Right kidney (tissue), 1 donor: ENCODE results near the gene BTRC.

Source experiments
- DNase-seq: peaks from one replicate; pipeline ENCODE4 v3.0.0-alpha.2; 2016

The BTRC gene

DNA sequence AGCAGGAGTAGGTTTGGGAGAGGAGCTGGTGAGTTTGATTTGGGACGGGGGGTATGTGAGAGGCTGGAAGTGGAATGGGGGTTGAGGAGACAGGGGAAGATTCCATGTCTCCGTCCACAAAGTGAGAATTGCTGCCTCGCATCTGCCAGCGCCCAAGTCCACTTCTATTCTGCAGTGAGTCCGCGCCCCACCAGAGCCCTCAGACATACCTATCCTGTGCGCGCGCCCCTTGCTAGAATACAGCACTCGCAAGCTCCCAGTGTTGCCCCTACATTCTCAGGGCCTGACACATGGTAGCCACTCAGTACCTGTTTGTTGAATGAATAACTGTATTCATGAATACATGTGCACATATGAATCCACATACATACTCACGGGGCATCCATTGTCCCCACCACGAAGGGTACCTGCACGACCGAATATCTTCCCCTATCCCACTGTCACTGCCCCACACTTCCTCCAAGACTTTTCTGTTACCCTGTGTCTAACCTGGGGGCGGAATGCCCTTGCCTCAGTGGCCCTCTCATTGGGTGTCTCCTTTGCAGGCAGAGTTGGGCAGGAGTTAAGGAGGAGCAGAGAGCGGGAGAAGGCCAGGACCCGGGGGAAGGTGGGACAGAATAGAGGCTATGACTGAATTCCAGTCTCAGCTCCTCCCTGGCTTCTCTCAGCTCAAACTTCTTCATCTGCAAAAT lies 214.2 kb downstream of the BTRC start:
- no peak for DNase-seq

DNA sequence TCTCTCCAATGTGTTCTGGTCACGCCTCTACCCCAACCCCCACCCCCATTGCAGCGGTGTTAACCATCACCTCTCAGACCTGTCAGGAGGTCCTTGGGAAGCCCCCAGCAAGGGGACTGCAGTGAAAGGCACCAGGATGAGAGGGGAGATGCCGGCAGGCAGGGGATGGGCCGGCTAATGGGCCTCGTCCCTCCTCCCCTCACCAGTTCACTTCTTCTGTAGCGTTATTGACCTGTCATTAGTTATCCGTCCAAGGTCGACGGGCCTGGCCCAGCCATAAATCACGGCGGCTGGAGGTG lies 215.3 kb downstream of the BTRC start:
- no peak for DNase-seq

- DNase-seq = peak; percentile 81
Observed at GRCh38 chr10:101569622-101570427, 215.9 kb downstream of the BTRC start.

- DNase-seq = no peak
Observed at GRCh38 chr10:101570428-101571270, 216.7 kb downstream of the BTRC start.

DNA sequence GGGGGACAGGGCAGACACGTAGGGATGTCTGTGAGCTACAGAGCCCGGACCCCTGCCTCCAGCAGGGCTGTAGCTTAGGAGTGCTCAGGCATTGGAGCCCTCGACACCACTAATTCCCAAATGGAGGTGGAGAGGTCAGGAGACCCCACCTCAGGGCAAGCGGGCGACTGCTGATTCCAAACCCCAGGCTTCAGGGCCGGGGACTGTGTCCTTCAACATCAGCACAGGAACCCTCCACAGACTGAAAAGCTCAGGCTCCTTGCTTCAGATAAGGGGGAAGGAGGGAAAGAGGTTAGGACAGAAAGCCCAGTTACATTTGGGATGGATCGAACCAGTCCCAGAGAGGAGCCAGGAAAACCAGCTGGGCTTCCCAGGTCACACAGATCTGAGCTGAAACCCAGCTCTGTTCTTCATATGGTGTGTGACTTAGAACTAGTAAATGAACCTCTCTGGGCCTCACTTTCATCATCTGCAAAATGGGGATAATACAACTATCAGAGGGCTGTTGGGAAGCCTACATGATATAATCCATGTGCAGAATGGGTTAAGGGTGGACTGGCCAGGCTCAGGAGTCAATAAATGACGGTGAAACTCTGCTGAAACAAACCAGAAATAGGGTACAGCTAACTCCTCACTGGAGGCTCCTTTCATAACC lies 217.4 kb downstream of the BTRC start:
- DNase-seq = no peak

GRCh38 chr10:101572126-101572525 lies 218.2 kb downstream of the BTRC start:
- DNase-seq = no peak

DNA sequence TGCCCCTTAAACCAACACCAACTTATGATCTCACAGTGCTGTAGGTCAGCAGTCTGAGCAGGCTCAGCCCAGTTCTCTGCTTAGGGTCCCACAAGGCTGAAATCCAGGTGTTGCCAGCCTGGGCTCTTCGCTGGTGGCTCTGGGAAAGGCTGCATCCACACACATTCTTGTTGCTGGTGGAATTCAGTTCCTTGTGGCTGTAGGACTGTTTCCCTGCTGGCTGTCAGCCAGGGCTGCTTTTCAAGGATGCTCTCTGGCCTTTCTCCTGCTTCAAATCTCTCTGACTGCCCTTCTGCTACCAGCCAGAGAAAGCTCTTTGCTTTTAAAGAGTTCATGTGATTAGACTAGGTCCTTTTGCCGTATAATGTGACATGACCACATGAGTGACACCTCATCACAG lies 218.8 kb downstream of the BTRC start:
- no peak for DNase-seq

GRCh38 chr10:101573885-101574753 lies 220.2 kb downstream of the BTRC start:
- no peak for DNase-seq

DNA sequence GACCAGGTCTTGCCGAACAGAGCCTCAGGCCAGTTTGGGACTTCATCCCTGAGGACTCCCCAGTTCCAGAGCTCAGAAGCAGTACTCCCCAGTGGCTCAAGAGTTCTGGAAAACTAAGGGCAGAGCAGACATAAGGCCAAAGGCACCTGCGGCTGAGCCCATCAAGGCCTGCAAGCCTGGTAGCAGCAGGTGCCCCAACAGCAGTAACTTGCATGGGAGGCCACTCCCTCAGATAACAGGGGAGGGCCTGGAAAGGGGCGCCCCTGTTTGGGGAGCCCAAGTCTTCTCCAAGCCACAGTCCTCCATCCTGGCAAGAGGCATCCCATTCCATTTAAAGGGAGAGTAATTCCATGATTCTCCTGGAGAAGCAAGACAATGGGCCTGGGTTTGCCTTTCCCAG lies 221.1 kb downstream of the BTRC start:
- no peak for DNase-seq

DNA sequence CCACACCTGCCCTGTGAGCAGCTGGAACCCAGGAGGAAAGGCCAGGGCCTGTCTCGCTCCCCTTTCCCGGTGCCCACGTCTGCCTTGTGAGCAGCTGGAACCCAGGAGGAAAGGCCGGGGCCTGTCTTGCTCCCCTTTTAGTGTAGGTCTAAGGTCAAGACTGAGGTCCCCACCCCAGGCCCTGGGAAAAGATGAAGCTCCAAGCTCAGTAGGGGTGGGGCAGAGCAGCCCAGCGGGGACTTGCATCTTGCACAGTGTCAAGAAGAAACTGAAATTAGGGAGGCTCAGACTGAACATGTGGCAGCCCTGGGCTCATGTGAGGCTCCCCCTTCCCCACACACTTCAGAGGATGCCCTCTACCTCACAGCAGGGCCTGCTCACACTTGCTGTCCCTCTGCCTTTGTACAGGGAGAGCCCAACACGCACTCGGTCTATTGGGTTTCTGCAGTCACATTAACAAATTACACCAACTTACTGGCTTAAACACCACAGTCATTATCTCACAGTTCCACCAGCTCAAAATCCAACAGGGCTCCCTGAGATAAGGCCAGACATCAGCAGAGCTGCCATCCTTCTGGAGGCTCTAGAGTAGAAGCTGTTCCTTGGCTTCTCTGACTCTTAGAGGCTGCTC lies 221.7 kb downstream of the BTRC start:
- no peak for DNase-seq

- DNase-seq = no peak
Observed at GRCh38 chr10:101576211-101576863, 222.4 kb downstream of the BTRC start.

GRCh38 chr10:101577121-101577871 lies 223.3 kb downstream of the BTRC start:
- no peak for DNase-seq

DNA sequence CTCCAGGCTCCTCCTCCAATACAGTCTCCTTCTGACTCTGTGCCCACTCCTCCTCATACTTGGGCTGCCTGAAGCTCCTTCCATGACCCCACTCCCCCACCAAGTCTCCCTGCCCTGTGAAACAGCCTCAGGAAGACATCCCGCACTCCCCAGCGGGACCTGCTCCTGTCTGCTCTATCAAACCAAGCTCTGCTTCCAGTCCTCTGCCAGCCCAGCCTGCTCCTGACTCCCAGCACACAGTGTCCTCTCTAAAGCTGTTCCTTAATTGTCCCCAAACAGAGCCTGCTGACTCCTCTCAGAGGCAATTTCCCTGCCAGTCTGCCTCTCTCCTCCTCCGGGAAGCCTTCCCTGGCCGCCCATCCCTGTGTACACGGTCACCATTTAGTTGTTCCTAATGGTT lies 224.2 kb downstream of the BTRC start:
- DNase-seq = no peak

GRCh38 chr10:101578803-101579515 lies 225.0 kb downstream of the BTRC start:
- no peak for DNase-seq

DNA sequence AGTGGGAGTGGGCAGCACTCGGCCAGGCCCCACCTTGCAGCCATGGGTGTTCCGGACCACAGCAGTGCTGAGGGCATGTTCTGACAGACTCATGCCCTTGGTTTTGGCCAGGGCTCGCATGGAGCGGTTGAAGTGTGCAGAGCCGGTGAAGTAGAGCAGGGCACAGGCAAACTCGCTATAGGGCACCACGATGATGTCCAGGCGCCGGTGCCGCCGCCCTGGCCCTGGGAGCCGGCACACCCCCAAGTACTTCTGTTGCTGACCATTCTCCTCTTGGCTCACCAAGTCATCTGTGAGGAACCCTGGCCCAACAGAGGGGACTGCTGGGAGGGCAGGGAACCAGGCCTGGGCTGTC lies 225.5 kb downstream of the BTRC start:
- no peak for DNase-seq

DNA sequence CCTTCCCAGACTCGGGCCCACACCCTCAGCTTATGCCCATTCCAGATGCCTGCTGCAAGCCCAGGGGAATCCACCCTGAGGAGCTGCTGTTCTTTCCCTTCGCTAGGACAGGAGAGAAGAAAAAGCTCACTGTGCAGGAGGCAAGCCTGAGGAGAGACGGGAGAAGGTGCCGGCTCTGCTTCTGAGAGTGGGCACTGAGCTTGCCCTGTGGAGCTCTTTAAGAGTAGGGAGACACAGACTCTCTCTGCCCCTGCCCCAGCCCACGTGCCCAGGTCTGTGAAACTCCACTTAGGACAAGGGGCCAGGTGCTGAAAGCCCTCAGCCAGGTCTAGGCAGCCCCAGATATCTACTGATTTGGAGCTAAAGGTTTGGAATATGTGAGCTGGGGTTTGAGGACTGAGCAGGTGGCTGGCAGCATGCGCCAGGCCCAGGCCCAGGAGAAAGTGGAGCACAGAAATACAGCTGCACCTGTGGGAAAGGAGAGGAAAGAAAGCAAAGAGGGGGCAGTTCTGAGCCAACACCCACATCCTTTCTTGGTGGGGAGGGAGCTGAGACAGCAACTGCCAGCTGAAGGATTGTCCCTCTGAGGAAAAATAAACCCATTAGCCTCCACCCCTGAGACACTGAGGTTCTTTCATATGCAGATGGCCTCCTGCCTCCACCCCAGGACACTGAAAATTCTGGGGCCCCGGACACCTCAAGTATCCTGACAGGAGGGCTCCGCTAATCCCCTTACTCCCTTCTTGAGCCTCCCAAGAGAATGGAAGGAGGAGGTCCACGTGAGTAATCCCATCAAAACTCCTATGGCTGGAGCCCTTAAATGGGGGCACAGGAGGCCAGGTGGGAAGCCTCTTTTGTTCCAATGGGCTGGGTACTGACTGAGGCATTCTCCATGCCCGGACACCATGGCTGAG lies 226.8 kb downstream of the BTRC start:
- DNase-seq = no peak

GRCh38 chr10:101585841-101586240 lies 231.9 kb downstream of the BTRC start:
- DNase-seq = no peak
